GM18868 (cell line): ENCODE data around the gene PDAP1.
"Not testable (repeated sequence)": the region's sequence is repeated elsewhere in the genome, so short reads cannot be mapped to it uniquely, and the experiment has no call there.

ENCODE experiments used
- ATAC-seq: cut with Tn5 transposase; IDR thresholded peaks from one replicate; pipeline ENCODE4 v1.9.1; 2021; ENCODE audit warnings: mild to moderate bottlenecking, moderate library complexity; ENCODE audit not compliant: unreplicated experiment

The PDAP1 gene

GRCh38 chr7:99357701-99358490 lies 50.5 kb downstream of the PDAP1 start:
- ATAC-seq: no peak

DNA sequence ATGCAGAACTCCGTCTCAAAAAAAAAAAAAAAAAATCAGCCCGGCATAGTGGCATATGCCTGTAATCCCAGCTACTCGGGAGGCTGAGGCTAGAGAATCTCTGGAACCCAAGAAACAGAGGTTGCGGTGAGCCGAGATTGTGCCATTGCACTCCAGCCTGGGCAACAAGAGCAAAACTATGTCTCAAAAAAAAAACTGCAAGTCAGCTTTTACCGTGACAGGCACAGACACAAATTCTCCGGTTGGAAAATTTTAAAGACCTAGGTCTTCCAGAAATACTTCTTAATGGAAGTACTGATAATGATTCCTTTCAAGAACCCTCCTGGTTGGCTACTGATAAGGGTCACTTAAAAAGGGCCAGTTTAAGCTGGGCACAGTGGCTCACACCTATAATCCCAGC lies 53.3 kb downstream of the PDAP1 start:
- no peak for ATAC-seq

- ATAC-seq: no peak
These were observed 56.1 kb downstream of the PDAP1 start for GRCh38 chr7:99352247-99352646.

DNA sequence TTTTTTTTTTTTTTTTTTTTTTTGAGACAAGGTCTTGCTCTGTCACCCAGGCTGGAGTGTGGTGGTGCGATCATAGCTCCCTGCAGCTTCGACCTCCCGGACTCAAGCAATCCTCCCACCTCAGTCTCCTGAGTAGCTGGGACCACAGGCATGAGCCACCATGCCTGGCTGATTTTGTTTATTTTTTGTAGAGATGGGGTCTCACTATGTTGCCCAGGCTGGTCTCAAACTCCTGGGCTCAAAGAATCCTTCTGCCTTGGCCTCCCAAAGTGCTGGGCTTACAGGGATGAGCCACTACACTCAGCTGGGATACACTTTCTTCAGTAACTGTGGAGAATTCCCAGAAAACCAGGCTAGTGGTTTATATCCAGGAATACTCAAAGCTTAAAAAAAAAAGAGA lies 57.8 kb downstream of the PDAP1 start:
- not testable (repeated sequence) for ATAC-seq
